Choroid plexus epithelial cell (primary cell): ENCODE measurements around the gene PLD1.
"Not testable (repeated sequence)": the region's sequence is repeated elsewhere in the genome, so short reads cannot be mapped to it uniquely, and the experiment has no call there.

ENCODE experiments used
- DNase-seq: peaks from one replicate; pipeline ENCODE4 v3.0.0-alpha.2; 2010; ENCODE audit warnings: low read depth
- H3K4me3 ChIP-seq: 2 replicates; pipeline ENCODE4 v1.5.1; 2011; ENCODE audit warnings: low read depth, mild to moderate bottlenecking, control low read depth, low read length, moderate library complexity
- CTCF ChIP-seq: conservative IDR thresholded peaks from 2 replicates; pipeline ENCODE4 v1.5.1; 2011; ENCODE audit warnings: low read depth, mild to moderate bottlenecking, control low read depth, inconsistent platforms, low read length, moderate library complexity

The PLD1 gene

GRCh38 chr3:171568766-171569165 is 241.5 kb downstream of the PLD1 start:
- TF ChIP-seq CTCF: no peak
- DNase-seq: no peak

GRCh38 chr3:171566803-171567422 is 243.4 kb downstream of the PLD1 start:
- TF ChIP-seq CTCF: peak; percentile 68
- no peak overlapping the region for H3K4me3 ChIP-seq
- peak; percentile 67 for DNase-seq

More at GRCh38 chr3:171568766-171569165, 241.5 kb downstream of the PLD1 start:
- no peak overlapping the region for H3K4me3 ChIP-seq

GRCh38 chr3:171565481-171566058 is 244.7 kb downstream of the PLD1 start:
- H3K4me3 ChIP-seq: no peak overlapping the region
- no peak for TF ChIP-seq CTCF
- peak; percentile 79 for DNase-seq

GRCh38 chr3:171564748-171565480 is 245.4 kb downstream of the PLD1 start:
- no peak for DNase-seq
- H3K4me3 ChIP-seq: no peak overlapping the region
- TF ChIP-seq CTCF: no peak

GRCh38 chr3:171563298-171563697 is 247.0 kb downstream of the PLD1 start:
- DNase-seq: no peak
- no peak for TF ChIP-seq CTCF
- H3K4me3 ChIP-seq: no peak overlapping the region

- not testable (repeated sequence) for DNase-seq, H3K4me3 ChIP-seq
These were observed 247.8 kb downstream of the PLD1 start for GRCh38 chr3:171562459-171562858.

GRCh38 chr3:171561596-171562323 is 248.5 kb downstream of the PLD1 start:
- DNase-seq: no peak
- no peak overlapping the region for H3K4me3 ChIP-seq

More at GRCh38 chr3:171561596-171562323, 248.5 kb downstream of the PLD1 start:
- no peak for TF ChIP-seq CTCF
